ENCODE measurements around the gene MUC5B. TPM values are rescaled to one million over a fixed set of nuclear protein-coding genes. Genes with fewer than 3 reads are reported as not detected.

MUC5B gene
- total RNA-seq, 1 donor from 2014 or later, result not detected

GRCh38 chr11:1203505-1204271, 19.2 kb upstream of the MUC5B start:
- H3K36me3 ChIP-seq (ENCODE audit: control insufficient read depth, insufficient read depth, low read length), result no peaks in the 10 kb centered on the region
- FAIRE-seq (no peak), DNase-seq (ENCODE audit: low read depth) (no peak)
- TF ChIP-seq CTCF (IDR thresholded peaks at IDR 0.05; ENCODE audit: insufficient read depth, low read length, severe bottlenecking), result no peak
- peaks cover 8% of the 10 kb centered on the region for H3K27me3 ChIP-seq (ENCODE audit: control insufficient read depth, insufficient read depth, low read length)
- no peak overlapping the region for H3K4me3 ChIP-seq (ENCODE audit: low read depth, low read length)

- FAIRE-seq, result no peak
- DNase-seq (ENCODE audit: low read depth), result no peak
These were observed 18.3 kb upstream of the MUC5B start for GRCh38 chr11:1204381-1205101.

GRCh38 chr11:1205121-1205986, 17.5 kb upstream of the MUC5B start:
- DNase-seq (ENCODE audit: low read depth), result no peak
- Histone ChIP-seq H3K4me3 (ENCODE audit: low read depth, low read length) (no peak overlapping the region), H3K36me3 (ENCODE audit: control insufficient read depth, insufficient read depth, low read length) (no peaks in the 10 kb centered on the region), H3K27me3 (ENCODE audit: control insufficient read depth, insufficient read depth, low read length) (peaks cover 3% of the 10 kb centered on the region)
- peak; percentile 40 for FAIRE-seq
- TF ChIP-seq CTCF (IDR thresholded peaks at IDR 0.05; ENCODE audit: insufficient read depth, low read length, severe bottlenecking), result no peak

More at GRCh38 chr11:1204381-1205101, 18.3 kb upstream of the MUC5B start:
- H3K27me3 ChIP-seq (ENCODE audit: control insufficient read depth, insufficient read depth, low read length), result peaks cover 8% of the 10 kb centered on the region
- TF ChIP-seq CTCF (IDR thresholded peaks at IDR 0.05; ENCODE audit: insufficient read depth, low read length, severe bottlenecking), result no peak
- no peaks in the 10 kb centered on the region for H3K36me3 ChIP-seq (ENCODE audit: control insufficient read depth, insufficient read depth, low read length)
- H3K4me3 ChIP-seq (ENCODE audit: low read depth, low read length), result no peak overlapping the region

- Histone ChIP-seq H3K4me3 (ENCODE audit: low read depth, low read length) (no peak overlapping the region), H3K27me3 (ENCODE audit: control insufficient read depth, insufficient read depth, low read length) (peaks cover 1% of the 10 kb centered on the region), H3K36me3 (ENCODE audit: control insufficient read depth, insufficient read depth, low read length) (no peaks in the 10 kb centered on the region)
- no peak for TF ChIP-seq CTCF (IDR thresholded peaks at IDR 0.05; ENCODE audit: insufficient read depth, low read length, severe bottlenecking)
- no peak for DNase-seq (ENCODE audit: low read depth)
- no peak for FAIRE-seq
These were observed 16.9 kb upstream of the MUC5B start for GRCh38 chr11:1205987-1206331.

- peaks cover 1% of the 10 kb centered on the region for H3K27me3 ChIP-seq (ENCODE audit: control insufficient read depth, insufficient read depth, low read length)
- FAIRE-seq, result no peak
- no peak for DNase-seq (ENCODE audit: low read depth)
These were observed 16.2 kb upstream of the MUC5B start for GRCh38 chr11:1206391-1207271.

More at GRCh38 chr11:1206391-1207271, 16.2 kb upstream of the MUC5B start:
- TF ChIP-seq CTCF (IDR thresholded peaks at IDR 0.05; ENCODE audit: insufficient read depth, low read length, severe bottlenecking), result no peak
- Histone ChIP-seq H3K4me3 (ENCODE audit: low read depth, low read length) (no peak overlapping the region), H3K36me3 (ENCODE audit: control insufficient read depth, insufficient read depth, low read length) (no peaks in the 10 kb centered on the region)
